ENCODE data around the gene THPO.

Gene THPO

DNA sequence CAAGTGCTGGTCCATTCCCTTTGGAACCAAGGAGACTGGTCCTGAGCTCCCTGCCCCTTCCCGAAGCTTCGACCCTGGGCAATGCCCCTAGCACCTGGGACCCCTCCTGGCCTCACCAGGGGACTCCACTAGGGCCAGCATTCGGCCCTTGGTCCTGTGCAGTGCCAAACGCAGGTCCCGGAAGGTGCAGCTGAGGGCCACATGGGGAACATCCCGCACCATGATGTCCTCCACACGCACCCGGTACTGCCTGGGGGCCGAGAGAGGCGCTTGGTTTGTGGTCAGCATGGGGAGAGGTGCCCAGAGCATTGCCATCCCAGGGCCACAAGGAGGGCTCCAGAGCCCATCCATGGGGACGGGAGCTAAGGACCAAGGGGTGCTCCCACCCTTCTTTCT lies 24.5 kb downstream of the THPO start:
- POLR2A ChIA-PET = no interaction called here
- TF ChIP-seq FOXM1 (IDR thresholded peaks at IDR 0.05; ENCODE audit: borderline replicate concordance) (no peak), FOXK2 (IDR thresholded peaks at IDR 0.05) (no peak), BHLHE40 (IDR thresholded peaks at IDR 0.05; ENCODE audit: borderline replicate concordance) (no peak), NFRKB (IDR thresholded peaks at IDR 0.05) (no peak), LEF1 (IDR thresholded peaks at IDR 0.05; ENCODE audit: borderline replicate concordance) (no peak)

GRCh38 chr3:184352897-184353545 lies 25.0 kb downstream of the THPO start:
- TF ChIP-seq NFRKB (IDR thresholded peaks at IDR 0.05) (no peak), CTBP1 (IDR thresholded peaks at IDR 0.05; ENCODE audit: borderline replicate concordance) (no peak), FOXA1 (IDR thresholded peaks at IDR 0.05) (no peak)
- ChIA-PET CTCF (interaction anchor here (1.4 kb wide), 1 partner anchor 18 kb away, joined by 4 read pairs; no protein-coding TSS in a partner anchor), POLR2A (no interaction called here)
- no peak for DNase-seq (ENCODE audit: extremely low spot score)

More for the DNA sequence above, 24.5 kb downstream of the THPO start:
- CTCF ChIA-PET = interaction anchor here (1.4 kb wide), 1 partner anchor 18 kb away, joined by 4 read pairs; no protein-coding TSS in a partner anchor
- no peak for DNase-seq (ENCODE audit: extremely low spot score)

DNA sequence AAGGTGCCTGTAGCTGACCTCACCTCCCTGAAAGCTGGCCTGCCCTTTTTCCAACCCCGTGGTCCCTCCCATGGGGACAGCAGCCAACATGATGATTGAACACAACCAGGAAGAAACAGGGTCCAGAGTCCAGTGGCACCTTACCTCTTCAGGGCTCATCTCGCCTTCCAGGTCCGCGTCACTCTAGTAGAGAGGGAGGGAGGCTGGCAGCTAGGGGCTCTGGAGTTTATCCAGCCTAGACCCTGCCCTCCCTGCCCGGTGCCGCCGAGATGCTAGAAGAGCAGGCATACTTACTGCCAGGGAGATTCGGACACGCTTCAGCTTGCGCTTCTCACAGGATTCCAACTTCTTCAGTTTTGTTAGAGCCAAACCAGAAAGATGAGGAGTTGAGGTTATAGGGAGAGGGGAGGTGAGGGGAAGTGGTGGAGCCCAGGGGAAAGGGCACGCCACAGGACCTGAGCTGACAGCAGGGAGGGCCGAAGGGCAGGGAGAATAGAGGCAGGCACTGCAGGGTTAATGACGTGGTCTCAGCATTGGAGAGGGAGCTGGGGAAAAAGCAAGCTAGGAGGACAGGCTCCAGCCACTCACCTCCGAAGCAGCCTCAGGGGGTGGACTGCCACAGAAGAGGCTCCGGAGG lies 25.7 kb downstream of the THPO start:
- ChIA-PET POLR2A (no interaction called here), CTCF (interaction anchor here (1.4 kb wide), 1 partner anchor 17 kb away, joined by 4 read pairs; no protein-coding TSS in a partner anchor)
- no peak for DNase-seq (ENCODE audit: extremely low spot score)
- no peak for TF ChIP-seq FOXK2 (IDR thresholded peaks at IDR 0.05)
- no peak for TF ChIP-seq FOXA1 (IDR thresholded peaks at IDR 0.05)
- no peak for TF ChIP-seq TARDBP (IDR thresholded peaks at IDR 0.05)
- no peak for TF ChIP-seq LEF1 (IDR thresholded peaks at IDR 0.05; ENCODE audit: borderline replicate concordance)
- TF ChIP-seq CTBP1 (IDR thresholded peaks at IDR 0.05; ENCODE audit: borderline replicate concordance) = no peak
- TF ChIP-seq SUZ12 (IDR thresholded peaks at IDR 0.05) = no peak
- no peak for TF ChIP-seq BHLHE40 (IDR thresholded peaks at IDR 0.05; ENCODE audit: borderline replicate concordance)
- no peak for TF ChIP-seq FOXM1 (IDR thresholded peaks at IDR 0.05; ENCODE audit: borderline replicate concordance)
- TF ChIP-seq ZNF384 (IDR thresholded peaks at IDR 0.05) = no peak
- TF ChIP-seq PKNOX1 (IDR thresholded peaks at IDR 0.05) = no peak
- TF ChIP-seq ELF4 (IDR thresholded peaks at IDR 0.05) = no peak
- TF ChIP-seq SP1 (IDR thresholded peaks at IDR 0.05) = no peak
- no peak for TF ChIP-seq HDGF (IDR thresholded peaks at IDR 0.05; ENCODE audit: borderline replicate concordance)
- TF ChIP-seq ARNT (IDR thresholded peaks at IDR 0.05) = no peak
- TF ChIP-seq NFRKB (IDR thresholded peaks at IDR 0.05) = no peak
- TF ChIP-seq L3MBTL2 (conservative IDR thresholded peaks at IDR 0.05) = no peak

DNA sequence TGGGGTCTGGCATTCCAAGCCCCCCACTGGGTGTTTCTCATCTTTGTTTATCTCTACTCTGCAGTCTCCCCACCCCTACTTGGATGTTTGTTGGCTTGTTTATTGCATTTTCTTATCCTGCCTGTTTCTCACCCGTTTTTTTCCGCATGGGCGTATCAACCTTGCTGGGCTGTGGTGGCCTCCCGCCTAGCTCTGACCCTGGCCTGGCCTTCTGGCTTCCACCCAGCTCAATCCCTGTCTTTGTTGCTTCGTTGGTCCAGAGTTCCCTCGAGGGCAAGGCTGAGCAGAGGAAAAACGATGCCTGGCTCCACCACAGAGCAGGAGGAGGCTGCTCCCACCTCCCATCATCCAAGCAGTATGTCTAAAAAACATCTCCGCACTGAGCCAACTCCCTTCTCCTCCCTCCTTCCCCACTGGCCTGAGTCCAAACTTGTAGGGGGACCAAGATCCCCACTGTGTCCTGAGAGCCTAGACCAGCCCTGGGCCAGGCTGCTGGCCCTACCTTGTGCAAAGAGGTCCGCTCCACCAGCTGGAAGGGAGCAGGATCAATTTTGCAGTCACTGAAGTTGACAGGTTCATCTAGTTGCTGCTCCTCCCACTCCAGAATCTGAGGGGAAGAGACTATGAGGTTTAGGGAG lies 26.4 kb downstream of the THPO start:
- no peak for TF ChIP-seq FOXM1 (IDR thresholded peaks at IDR 0.05; ENCODE audit: borderline replicate concordance)
- TF ChIP-seq FOXA1 (IDR thresholded peaks at IDR 0.05) = no peak
- TF ChIP-seq ARNT (IDR thresholded peaks at IDR 0.05) = no peak
- no peak for TF ChIP-seq CTBP1 (IDR thresholded peaks at IDR 0.05; ENCODE audit: borderline replicate concordance)
- no peak for TF ChIP-seq SP1 (IDR thresholded peaks at IDR 0.05)
- TF ChIP-seq ZNF384 (IDR thresholded peaks at IDR 0.05) = no peak
- no peak for TF ChIP-seq HDGF (IDR thresholded peaks at IDR 0.05; ENCODE audit: borderline replicate concordance)
- no peak for TF ChIP-seq LEF1 (IDR thresholded peaks at IDR 0.05; ENCODE audit: borderline replicate concordance)
- no peak for TF ChIP-seq PKNOX1 (IDR thresholded peaks at IDR 0.05)
- TF ChIP-seq ELF4 (IDR thresholded peaks at IDR 0.05) = no peak
- TF ChIP-seq L3MBTL2 (conservative IDR thresholded peaks at IDR 0.05) = no peak
- no peak for TF ChIP-seq TARDBP (IDR thresholded peaks at IDR 0.05)
- TF ChIP-seq FOXK2 (IDR thresholded peaks at IDR 0.05) = no peak
- TF ChIP-seq BHLHE40 (IDR thresholded peaks at IDR 0.05; ENCODE audit: borderline replicate concordance) = no peak
- TF ChIP-seq SUZ12 (IDR thresholded peaks at IDR 0.05) = no peak
- ChIA-PET POLR2A (no interaction called here), CTCF (no interaction called here)
- no peak for DNase-seq (ENCODE audit: extremely low spot score)

DNA sequence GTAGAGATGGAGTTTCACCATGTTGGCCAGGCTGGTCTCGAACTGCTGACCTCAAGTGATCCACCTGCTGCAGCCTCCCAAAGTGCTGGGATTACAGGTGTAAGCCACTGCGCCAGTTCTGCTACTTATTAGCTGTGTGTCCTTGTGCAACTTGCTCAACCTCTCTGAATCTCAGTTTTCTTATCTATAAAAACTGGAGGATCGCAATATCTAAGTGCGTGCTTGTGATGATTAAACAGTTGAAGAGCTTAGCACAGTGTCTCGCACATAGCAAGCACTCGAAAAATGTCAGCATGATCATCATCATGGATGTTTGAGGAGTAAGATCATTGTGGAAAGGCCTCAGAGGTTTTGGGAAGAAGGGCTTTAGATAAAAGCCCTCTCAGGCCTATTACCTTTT lies 27.4 kb downstream of the THPO start:
- ChIA-PET CTCF (interaction anchor here (0.6 kb wide), 1 partner anchor 235 kb away, joined by 3 read pairs; no protein-coding TSS in a partner anchor), POLR2A (no interaction called here)
- no peak for TF ChIP-seq ELF4 (IDR thresholded peaks at IDR 0.05)
- TF ChIP-seq ARNT (IDR thresholded peaks at IDR 0.05) = no peak
- no peak for TF ChIP-seq CTBP1 (IDR thresholded peaks at IDR 0.05; ENCODE audit: borderline replicate concordance)
- TF ChIP-seq FOXK2 (IDR thresholded peaks at IDR 0.05) = no peak
- TF ChIP-seq FOXA1 (IDR thresholded peaks at IDR 0.05) = no peak
- no peak for TF ChIP-seq ZNF384 (IDR thresholded peaks at IDR 0.05)
- TF ChIP-seq PKNOX1 (IDR thresholded peaks at IDR 0.05) = no peak
- no peak for TF ChIP-seq BHLHE40 (IDR thresholded peaks at IDR 0.05; ENCODE audit: borderline replicate concordance)
- DNase-seq (ENCODE audit: extremely low spot score) = no peak
